Measurements from ENCODE around the gene DLG2.

The DLG2 gene

DNA sequence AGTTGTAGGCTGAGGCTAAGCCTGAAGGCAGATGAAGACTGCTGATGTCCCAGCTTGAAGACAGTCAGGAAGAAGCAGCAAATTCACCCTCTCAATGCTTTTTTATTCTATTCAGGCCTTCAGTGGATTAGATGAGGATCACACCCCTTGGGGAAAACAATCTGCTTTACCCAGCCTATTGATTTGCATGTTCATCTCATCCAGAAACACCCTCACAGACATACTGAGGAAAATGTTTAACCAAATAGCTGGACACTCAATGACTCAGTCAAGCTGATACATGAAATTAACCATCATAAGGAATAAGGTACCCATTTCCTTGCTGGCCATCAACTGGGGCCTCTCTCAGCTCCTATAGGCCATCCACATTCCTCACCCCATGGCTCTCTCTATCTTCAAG lies 1791.1 kb downstream of the DLG2 start:
- Histone ChIP-seq H3K9me3 (ENCODE audit: control extremely low read depth in 1 of 5, control insufficient read depth in 4 of 5, insufficient read depth in 2 of 5, low read depth in 1 of 5, low read length in 4 of 5) (no peaks in the 10 kb centered on the region), H3K27ac (ENCODE audit: insufficient read depth in 1 of 2, low read depth in 1 of 2, low read length in 2 of 2, poor library complexity in 1 of 2, severe bottlenecking in 2 of 2) (no peak overlapping the region), H3K36me3 (ENCODE audit: control insufficient read depth in 4 of 4, insufficient read depth in 4 of 4, low read length in 3 of 4) (no peaks in the 10 kb centered on the region), H3K4me3 (ENCODE audit: control insufficient read depth in 1 of 7, extremely low read depth in 1 of 7, insufficient read depth in 4 of 7, low read depth in 2 of 7, low read length in 6 of 7) (no peak overlapping the region), H3K27me3 (replicated peaks in 2 of 5; ENCODE audit: control insufficient read depth in 4 of 5, insufficient read depth in 5 of 5, low read length in 4 of 5) (peaks cover 0 to 7% (median 0%) of the 10 kb centered on the region in 5 experiments), H3K4me1 (ENCODE audit: control extremely low read depth in 1 of 4, control insufficient read depth in 4 of 4, insufficient read depth in 4 of 4, low read length in 3 of 4) (no peaks in the 10 kb centered on the region)
- ChIA-PET CTCF (interaction anchor here (0.7 to 2.5 kb wide), 11 partner anchors 8 to 1754 kb away, joined by 3 to 17 read pairs (median 4); no protein-coding TSS in a partner anchor), POLR2A (no interaction called here)
- DNase-seq = no peak

GRCh38 chr11:83835423-83835822 lies 1791.7 kb downstream of the DLG2 start:
- Histone ChIP-seq H3K27me3 (replicated peaks in 2 of 5; ENCODE audit: control insufficient read depth in 4 of 5, insufficient read depth in 5 of 5, low read length in 4 of 5) (peaks cover 0 to 7% (median 0%) of the 10 kb centered on the region in 5 experiments), H3K27ac (ENCODE audit: insufficient read depth in 1 of 2, low read depth in 1 of 2, low read length in 2 of 2, poor library complexity in 1 of 2, severe bottlenecking in 2 of 2) (no peak overlapping the region), H3K36me3 (ENCODE audit: control insufficient read depth in 4 of 4, insufficient read depth in 4 of 4, low read length in 3 of 4) (no peaks in the 10 kb centered on the region), H3K4me1 (ENCODE audit: control extremely low read depth in 1 of 4, control insufficient read depth in 4 of 4, insufficient read depth in 4 of 4, low read length in 3 of 4) (no peaks in the 10 kb centered on the region), H3K9me3 (ENCODE audit: control extremely low read depth in 1 of 5, control insufficient read depth in 4 of 5, insufficient read depth in 2 of 5, low read depth in 1 of 5, low read length in 4 of 5) (no peaks in the 10 kb centered on the region), H3K4me3 (ENCODE audit: control insufficient read depth in 1 of 7, extremely low read depth in 1 of 7, insufficient read depth in 4 of 7, low read depth in 2 of 7, low read length in 6 of 7) (no peak overlapping the region)
- WGBS (ENCODE audit: insufficient coverage) = 36% methylated on average over 1 of the region's 1 CpG
- DNase-seq = no peak
- CTCF ChIA-PET = interaction anchor here (1.2 to 2.5 kb wide), 3 partner anchors 10 to 729 kb away, joined by 4 to 17 read pairs (median 5); no protein-coding TSS in a partner anchor
- POLR2A ChIA-PET = no interaction called here

- Histone ChIP-seq H3K36me3 (ENCODE audit: control insufficient read depth in 4 of 4, insufficient read depth in 4 of 4, low read length in 3 of 4) (no peaks in the 10 kb centered on the region), H3K9me3 (ENCODE audit: control extremely low read depth in 1 of 5, control insufficient read depth in 4 of 5, insufficient read depth in 2 of 5, low read depth in 1 of 5, low read length in 4 of 5) (no peaks in the 10 kb centered on the region), H3K4me3 (ENCODE audit: control insufficient read depth in 1 of 7, extremely low read depth in 1 of 7, insufficient read depth in 4 of 7, low read depth in 2 of 7, low read length in 6 of 7) (no peak overlapping the region), H3K27me3 (replicated peaks in 2 of 5; ENCODE audit: control insufficient read depth in 4 of 5, insufficient read depth in 5 of 5, low read length in 4 of 5) (peaks cover 0 to 5% (median 0%) of the 10 kb centered on the region in 5 experiments), H3K4me1 (ENCODE audit: control extremely low read depth in 1 of 4, control insufficient read depth in 4 of 4, insufficient read depth in 4 of 4, low read length in 3 of 4) (no peaks in the 10 kb centered on the region), H3K27ac (ENCODE audit: insufficient read depth in 1 of 2, low read depth in 1 of 2, low read length in 2 of 2, poor library complexity in 1 of 2, severe bottlenecking in 2 of 2) (no peak overlapping the region)
- POLR2A ChIA-PET = no interaction called here
- no peak for DNase-seq
- CTCF ChIA-PET = interaction anchor here (3.1 kb wide), 1 partner anchor 10 kb away, joined by 12 read pairs; no protein-coding TSS in a partner anchor
Measured at GRCh38 chr11:83831929-83832328, 1795.2 kb downstream of the DLG2 start.

DNA sequence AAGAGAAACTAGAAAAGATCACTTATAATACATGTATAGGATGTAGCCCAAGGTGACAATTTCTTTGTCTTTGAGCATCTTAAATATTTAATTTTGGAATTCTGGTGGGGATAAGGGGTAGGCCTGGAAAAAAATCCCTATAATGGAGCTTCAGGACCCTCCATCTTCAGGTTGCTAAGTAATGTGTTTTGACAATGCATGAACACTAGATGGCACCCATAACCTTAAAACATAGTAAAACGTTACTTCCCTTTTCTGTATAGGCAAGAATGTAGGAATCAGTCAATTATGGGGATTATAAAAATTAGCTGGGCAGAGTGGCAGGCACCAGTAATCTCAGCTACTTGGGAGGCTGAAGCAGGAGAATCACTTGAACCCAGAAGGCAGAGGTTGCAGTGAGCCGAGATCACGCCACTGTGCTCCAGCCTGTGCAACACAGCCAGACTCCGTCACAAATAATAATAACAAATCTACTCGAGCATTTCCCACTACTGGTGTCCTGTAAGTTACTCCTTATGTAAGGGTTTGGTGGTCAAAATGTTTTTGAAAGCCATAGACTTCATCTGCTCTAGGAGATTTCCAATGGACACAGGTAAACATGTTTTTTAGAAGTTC lies 1799.1 kb downstream of the DLG2 start:
- DNase-seq = peak; percentile 44 to 69 (median 67)

GRCh38 chr11:83827520-83827919 lies 1799.6 kb downstream of the DLG2 start:
- Histone ChIP-seq H3K36me3 (ENCODE audit: control insufficient read depth in 4 of 4, insufficient read depth in 4 of 4, low read length in 3 of 4) (no peaks in the 10 kb centered on the region), H3K27me3 (replicated peaks in 2 of 5; ENCODE audit: control insufficient read depth in 4 of 5, insufficient read depth in 5 of 5, low read length in 4 of 5) (peaks cover 0 to 2% (median 0%) of the 10 kb centered on the region in 5 experiments), H3K27ac (ENCODE audit: insufficient read depth in 1 of 2, low read depth in 1 of 2, low read length in 2 of 2, poor library complexity in 1 of 2, severe bottlenecking in 2 of 2) (no peak overlapping the region), H3K4me1 (ENCODE audit: control extremely low read depth in 1 of 4, control insufficient read depth in 4 of 4, insufficient read depth in 4 of 4, low read length in 3 of 4) (no peaks in the 10 kb centered on the region), H3K9me3 (ENCODE audit: control extremely low read depth in 1 of 5, control insufficient read depth in 4 of 5, insufficient read depth in 2 of 5, low read depth in 1 of 5, low read length in 4 of 5) (no peaks in the 10 kb centered on the region), H3K4me3 (ENCODE audit: control insufficient read depth in 1 of 7, extremely low read depth in 1 of 7, insufficient read depth in 4 of 7, low read depth in 2 of 7, low read length in 6 of 7) (no peak overlapping the region)
- CTCF ChIA-PET = interaction anchor here (0.9 to 2.5 kb wide), 8 partner anchors 9 to 535 kb away, joined by 3 to 15 read pairs (median 4); no protein-coding TSS in a partner anchor
- DNase-seq = no peak
- WGBS (ENCODE audit: insufficient coverage) = 60% methylated on average over 1 of the region's 3 CpGs
- POLR2A ChIA-PET = no interaction called here

More for the DNA sequence above, 1799.1 kb downstream of the DLG2 start:
- Histone ChIP-seq H3K27me3 (replicated peaks in 2 of 5; ENCODE audit: control insufficient read depth in 4 of 5, insufficient read depth in 5 of 5, low read length in 4 of 5) (peaks cover 0 to 2% (median 0%) of the 10 kb centered on the region in 5 experiments), H3K36me3 (ENCODE audit: control insufficient read depth in 4 of 4, insufficient read depth in 4 of 4, low read length in 3 of 4) (no peaks in the 10 kb centered on the region), H3K27ac (ENCODE audit: insufficient read depth in 1 of 2, low read depth in 1 of 2, low read length in 2 of 2, poor library complexity in 1 of 2, severe bottlenecking in 2 of 2) (no peak overlapping the region), H3K9me3 (ENCODE audit: control extremely low read depth in 1 of 5, control insufficient read depth in 4 of 5, insufficient read depth in 2 of 5, low read depth in 1 of 5, low read length in 4 of 5) (no peaks in the 10 kb centered on the region), H3K4me1 (ENCODE audit: control extremely low read depth in 1 of 4, control insufficient read depth in 4 of 4, insufficient read depth in 4 of 4, low read length in 3 of 4) (no peaks in the 10 kb centered on the region), H3K4me3 (ENCODE audit: control insufficient read depth in 1 of 7, extremely low read depth in 1 of 7, insufficient read depth in 4 of 7, low read depth in 2 of 7, low read length in 6 of 7) (no peak overlapping the region)
- no CpG with 5 or more reads among the region's 5 CpGs for WGBS (ENCODE audit: insufficient coverage)
- CTCF ChIA-PET = interaction anchor here (0.5 to 2.5 kb wide), 9 partner anchors 9 to 535 kb away, joined by 3 to 15 read pairs (median 3); no protein-coding TSS in a partner anchor
- POLR2A ChIA-PET = no interaction called here

DNA sequence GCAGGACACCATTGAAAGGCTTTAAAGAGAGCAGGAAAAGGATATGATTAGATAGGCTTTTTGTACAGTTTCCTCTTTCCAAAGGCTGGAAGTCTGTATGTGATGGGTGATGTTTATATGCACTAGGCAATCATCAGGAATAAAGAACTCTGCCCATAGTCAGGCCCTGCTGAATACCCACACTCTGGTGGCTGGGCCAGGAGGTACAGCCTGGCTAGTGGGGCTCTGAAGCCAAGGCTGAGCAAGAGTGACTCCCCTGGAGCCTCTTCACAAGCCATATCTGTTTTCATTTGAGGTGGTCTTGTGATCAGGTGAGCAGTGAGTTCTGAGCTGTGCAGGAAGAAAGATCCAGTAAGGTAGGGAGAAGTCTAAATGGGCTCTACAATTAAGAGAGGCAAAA lies 1801.1 kb downstream of the DLG2 start:
- Histone ChIP-seq H3K9me3 (ENCODE audit: control extremely low read depth in 1 of 5, control insufficient read depth in 4 of 5, insufficient read depth in 2 of 5, low read depth in 1 of 5, low read length in 4 of 5) (no peaks in the 10 kb centered on the region), H3K4me3 (ENCODE audit: control insufficient read depth in 1 of 7, extremely low read depth in 1 of 7, insufficient read depth in 4 of 7, low read depth in 2 of 7, low read length in 6 of 7) (no peak overlapping the region), H3K27me3 (replicated peaks in 2 of 5; ENCODE audit: control insufficient read depth in 4 of 5, insufficient read depth in 5 of 5, low read length in 4 of 5) (peaks cover 0 to 2% (median 0%) of the 10 kb centered on the region in 5 experiments), H3K27ac (ENCODE audit: insufficient read depth in 1 of 2, low read depth in 1 of 2, low read length in 2 of 2, poor library complexity in 1 of 2, severe bottlenecking in 2 of 2) (no peak overlapping the region), H3K4me1 (ENCODE audit: control extremely low read depth in 1 of 4, control insufficient read depth in 4 of 4, insufficient read depth in 4 of 4, low read length in 3 of 4) (no peaks in the 10 kb centered on the region), H3K36me3 (ENCODE audit: control insufficient read depth in 4 of 4, insufficient read depth in 4 of 4, low read length in 3 of 4) (no peaks in the 10 kb centered on the region)
- DNase-seq = no peak
- POLR2A ChIA-PET = no interaction called here
- CTCF ChIA-PET = interaction anchor here (1.0 to 2.5 kb wide), 3 partner anchors 8 to 21 kb away, joined by 3 to 15 read pairs (median 8); no protein-coding TSS in a partner anchor

DNA sequence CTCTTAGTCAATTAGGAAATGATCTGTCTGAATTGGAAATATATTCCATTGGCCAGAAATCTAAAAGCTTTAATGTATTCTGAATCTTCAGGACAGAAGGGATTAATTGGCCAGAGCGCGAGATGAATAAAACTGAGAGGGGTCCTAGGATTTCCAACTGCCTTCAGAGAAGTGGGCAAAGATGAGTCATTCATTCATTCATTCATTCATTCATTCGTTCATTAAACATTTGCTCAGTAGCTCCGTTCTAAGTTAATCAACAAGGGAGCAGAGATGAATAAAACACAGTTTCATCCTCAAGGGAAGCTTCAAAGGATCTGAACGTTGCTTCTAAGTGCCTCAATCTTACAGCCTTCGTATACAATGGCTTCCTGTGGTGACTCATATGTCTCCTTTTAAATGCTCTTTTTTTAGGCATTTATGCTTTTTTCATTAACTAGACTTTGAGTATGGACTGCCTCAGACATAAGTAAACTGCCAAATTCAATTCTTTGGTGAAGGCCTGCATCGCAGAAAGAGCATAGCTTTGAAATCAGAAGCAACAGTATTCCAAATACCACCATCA lies 1803.6 kb downstream of the DLG2 start:
- H3K4me3 ChIP-seq (ENCODE audit: control insufficient read depth in 1 of 7, extremely low read depth in 1 of 7, insufficient read depth in 4 of 7, low read depth in 2 of 7, low read length in 6 of 7) = no peak overlapping the region
- H3K9me3 ChIP-seq (ENCODE audit: control extremely low read depth in 1 of 5, control insufficient read depth in 4 of 5, insufficient read depth in 2 of 5, low read depth in 1 of 5, low read length in 4 of 5) = no peaks in the 10 kb centered on the region
- ChIA-PET POLR2A (no interaction called here), CTCF (interaction anchor here (0.9 to 4.2 kb wide), 7 partner anchors 8 to 530 kb away, joined by 3 to 23 read pairs (median 4); no protein-coding TSS in a partner anchor)
- H3K4me1 ChIP-seq (ENCODE audit: control extremely low read depth in 1 of 4, control insufficient read depth in 4 of 4, insufficient read depth in 4 of 4, low read length in 3 of 4) = no peaks in the 10 kb centered on the region
- DNase-seq = no peak
- peaks cover 0 to 2% (median 0%) of the 10 kb centered on the region in 5 experiments for H3K27me3 ChIP-seq (replicated peaks in 2 of 5; ENCODE audit: control insufficient read depth in 4 of 5, insufficient read depth in 5 of 5, low read length in 4 of 5)
- H3K36me3 ChIP-seq (ENCODE audit: control insufficient read depth in 4 of 4, insufficient read depth in 4 of 4, low read length in 3 of 4) = no peaks in the 10 kb centered on the region
- WGBS (ENCODE audit: insufficient coverage) = 70% methylated on average over 7 of the region's 7 CpGs
- no peak overlapping the region for H3K27ac ChIP-seq (ENCODE audit: insufficient read depth in 1 of 2, low read depth in 1 of 2, low read length in 2 of 2, poor library complexity in 1 of 2, severe bottlenecking in 2 of 2)

Data from common myeloid progenitor, CD34-positive (primary cell).